Measurements from ENCODE around the gene PLXNC1. TPM values are rescaled to one million over a fixed set of nuclear protein-coding genes. Genes with fewer than 3 reads are reported as not detected.

The PLXNC1 gene
- total RNA-seq, 3 donors from 2014 or later = 5.2 to 13.2 (median 6.2) TPM

GRCh38 chr12:94147387-94147990 is 888 bp upstream of the PLXNC1 start:
- no peak overlapping the region for H3K4me3 ChIP-seq
- no peak for TF ChIP-seq CTCF (IDR thresholded peaks at IDR 0.05)
- DNase-seq (no peak), ATAC-seq (no peak)
- H3K9me3 ChIP-seq = no peaks in the 10 kb centered on the region
- peaks cover 37% of the 10 kb centered on the region for H3K4me1 ChIP-seq (ENCODE audit: low read depth)
- intact Hi-C loops (cut with DNase I, micrococcal nuclease) = no loop called here
- no peaks in the 10 kb centered on the region for H3K36me3 ChIP-seq (ENCODE audit: low read depth)

GRCh38 chr12:94148739-94149118 is 352 bp downstream of the PLXNC1 start:
- ATAC-seq (no peak), DNase-seq (peak in 1 of 3 donors; percentile 54)
- no peaks in the 10 kb centered on the region for H3K9me3 ChIP-seq
- H3K4me1 ChIP-seq (ENCODE audit: low read depth) = peaks cover 41% of the 10 kb centered on the region
- intact Hi-C loops (cut with DNase I, micrococcal nuclease) = no loop called here
- TF ChIP-seq CTCF (IDR thresholded peaks at IDR 0.05) = no peak
- no peaks in the 10 kb centered on the region for H3K36me3 ChIP-seq (ENCODE audit: low read depth)
- peak overlapping the region; percentile 28 for H3K4me3 ChIP-seq

GRCh38 chr12:94149119-94149780 is 873 bp downstream of the PLXNC1 start:
- intact Hi-C loops (cut with DNase I, micrococcal nuclease) = no loop called here
- peak; percentile 43 for ATAC-seq
- peak; percentile 57 to 78 (median 64) for DNase-seq

GRCh38 chr12:94149781-94150239 is 1.4 kb downstream of the PLXNC1 start:
- TF ChIP-seq CTCF (IDR thresholded peaks at IDR 0.05) = no peak
- Histone ChIP-seq H3K4me3 (no peak overlapping the region), H3K36me3 (ENCODE audit: low read depth) (no peaks in the 10 kb centered on the region), H3K4me1 (ENCODE audit: low read depth) (peaks cover 41% of the 10 kb centered on the region), H3K9me3 (no peaks in the 10 kb centered on the region)
- intact Hi-C loops (cut with DNase I, micrococcal nuclease) = no loop called here
- peak; percentile 29 for ATAC-seq
- peak; percentile 47 to 75 (median 57) for DNase-seq

More at GRCh38 chr12:94149119-94149780, 873 bp downstream of the PLXNC1 start:
- TF ChIP-seq CTCF (IDR thresholded peaks at IDR 0.05) = no peak
- Histone ChIP-seq H3K4me3 (peak overlapping the region; percentile 28), H3K9me3 (no peaks in the 10 kb centered on the region), H3K36me3 (ENCODE audit: low read depth) (no peaks in the 10 kb centered on the region), H3K4me1 (ENCODE audit: low read depth) (peaks cover 41% of the 10 kb centered on the region)

- ATAC-seq = peak; percentile 7
- Histone ChIP-seq H3K36me3 (ENCODE audit: low read depth) (no peaks in the 10 kb centered on the region), H3K4me3 (peak overlapping the region; percentile 11), H3K9me3 (no peaks in the 10 kb centered on the region), H3K4me1 (ENCODE audit: low read depth) (peaks cover 41% of the 10 kb centered on the region)
- peak; percentile 35 to 78 (median 59) for DNase-seq
- no peak for TF ChIP-seq CTCF (IDR thresholded peaks at IDR 0.05)
- intact Hi-C loops (cut with DNase I, micrococcal nuclease) = no loop called here
These were observed 2.1 kb downstream of the PLXNC1 start for GRCh38 chr12:94150240-94151121.
